GM23338 (cell line): Measurements from ENCODE around the gene FOXO3. TPM values are rescaled to one million over a fixed set of nuclear protein-coding genes. Genes with fewer than 3 reads are reported as not detected.

Experiments
- ATAC-seq: fragments of 200-7000 bp; cut with Tn5 transposase; 3 replicates; pipeline ENCODE4 v1.9.1; 2020
- DNase-seq: peaks from one replicate; pipeline ENCODE4 v3.0.0-alpha.2; 2015; ENCODE audit warnings: low spot score
- H2AFZ ChIP-seq: fragments of 200-600 bp; sonication (generic); 2 replicates; pipeline ENCODE4 v1.8.0; 2016; ENCODE audit warnings: antibody characterized with exemption, mild to moderate bottlenecking, moderate library complexity
- H3F3A ChIP-seq: fragments of 200-600 bp; sonication (generic); replicated peaks from 2 replicates; pipeline ENCODE4 v1.8.0; 2017; ENCODE audit warnings: antibody characterized with exemption, mixed run types, low read depth
- H3K27ac ChIP-seq: fragments of 200-600 bp; sonication (generic); 2 replicates; pipeline ENCODE4 v1.6.1; 2016; ENCODE audit warnings: low read depth
- H3K27me3 ChIP-seq: fragments of 200-600 bp; sonication (generic); 2 replicates; pipeline ENCODE4 v1.8.0; 2016; ENCODE audit warnings: mild to moderate bottlenecking, mixed run types, moderate library complexity; ENCODE audit not compliant: insufficient read depth
- H3K36me3 ChIP-seq: fragments of 200-600 bp; sonication (generic); 2 replicates; pipeline ENCODE4 v1.8.0; 2016; ENCODE audit warnings: mild to moderate bottlenecking; ENCODE audit not compliant: insufficient read depth
- H3K4me1 ChIP-seq: fragments of 200-600 bp; sonication (generic); 2 replicates; pipeline ENCODE4 v1.8.0; 2016; ENCODE audit warnings: mild to moderate bottlenecking, moderate library complexity; ENCODE audit not compliant: insufficient read depth
- H3K4me2 ChIP-seq: fragments of 200-600 bp; sonication (generic); 2 replicates; pipeline ENCODE4 v1.7.1; 2017; ENCODE audit warnings: mixed run types
- H3K4me3 ChIP-seq: fragments of 200-600 bp; sonication (generic); 2 replicates; pipeline ENCODE4 v1.6.1; 2016; ENCODE audit warnings: mixed run types
- H3K79me2 ChIP-seq: fragments of 200-600 bp; sonication (generic); replicated peaks from 2 replicates; pipeline ENCODE4 v1.8.0; 2017; ENCODE audit warnings: mild to moderate bottlenecking; ENCODE audit not compliant: insufficient read depth
- H3K9me2 ChIP-seq: fragments of 200-600 bp; sonication (generic); 2 replicates; pipeline ENCODE4 v1.8.0; 2017; ENCODE audit not compliant: insufficient read depth
- H4K20me1 ChIP-seq: fragments of 200-600 bp; sonication (generic); replicated peaks from 2 replicates; pipeline ENCODE4 v1.8.0; 2017; ENCODE audit warnings: mild to moderate bottlenecking; ENCODE audit not compliant: insufficient read depth
- H3K27ac Mint-ChIP-seq: 2 replicates; pipeline ENCODE4 v1.8.0; 2020; ENCODE audit warnings: inconsistent platforms, mild to moderate bottlenecking, moderate library complexity, mixed read lengths
- H3K27me3 Mint-ChIP-seq: 3 replicates; pipeline ENCODE4 v1.8.0; 2022; ENCODE audit warnings: low read depth, mild to moderate bottlenecking, moderate library complexity, mixed read lengths, inconsistent platforms; ENCODE audit not compliant: insufficient read depth, poor library complexity
- H3K36me3 Mint-ChIP-seq: 3 replicates; pipeline ENCODE4 v1.8.0; 2021; ENCODE audit warnings: low read depth, mild to moderate bottlenecking, inconsistent platforms, moderate library complexity, mixed read lengths
- H3K4me1 Mint-ChIP-seq: 3 replicates; pipeline ENCODE4 v1.8.0; 2020; ENCODE audit warnings: mild to moderate bottlenecking, inconsistent platforms, mixed read lengths
- H3K4me3 Mint-ChIP-seq: 3 replicates; pipeline ENCODE4 v1.8.0; 2021; ENCODE audit warnings: moderate library complexity, mild to moderate bottlenecking, inconsistent platforms, mixed read lengths
- H3K9me3 Mint-ChIP-seq: 3 replicates; pipeline ENCODE4 v1.8.0; 2020; ENCODE audit warnings: moderate library complexity, mild to moderate bottlenecking, inconsistent platforms, mixed read lengths
- CREB1 ChIP-seq: fragments of 250-450 bp; sonication (Bioruptor Pico); IDR thresholded peaks from 2 replicates; pipeline ENCODE4 v1.5.0; 2020; ENCODE audit warnings: low read depth, mild to moderate bottlenecking, moderate library complexity
- JUNB ChIP-seq: IDR thresholded peaks from one replicate; pipeline ENCODE4 v1.6.1; 2016; ENCODE audit warnings: antibody characterized with exemption; ENCODE audit not compliant: unreplicated experiment
- NANOG ChIP-seq: IDR thresholded peaks from 2 replicates; pipeline ENCODE4 v1.6.1; 2016; ENCODE audit warnings: antibody characterized with exemption, borderline replicate concordance
- POLR2AphosphoS5 ChIP-seq: IDR thresholded peaks from 2 replicates; pipeline ENCODE4 v1.6.1; 2016; ENCODE audit warnings: antibody characterized with exemption, low read depth
- STAT1 ChIP-seq: IDR thresholded peaks from one replicate; pipeline ENCODE4 v1.6.1; 2016; ENCODE audit warnings: antibody characterized with exemption; ENCODE audit not compliant: unreplicated experiment
- ZNF114 ChIP-seq: fragments of 250-450 bp; sonication (Bioruptor Pico); IDR thresholded peaks from 2 replicates; pipeline ENCODE4 v1.5.0; 2020; ENCODE audit warnings: mild to moderate bottlenecking, moderate library complexity
- ZNF331 ChIP-seq: fragments of 250-450 bp; sonication (Bioruptor Pico); IDR thresholded peaks from 2 replicates; pipeline ENCODE4 v1.5.0; 2020; ENCODE audit warnings: low read depth, mild to moderate bottlenecking, moderate library complexity
- polyA plus RNA-seq: library from polyadenylated mRNA; unstranded; fragments of >200 nt; fragmentation: Nextera tagmentation; extraction: Ambion mirVana; gene quantifications from 2 replicates; pipeline ENCODE4 v1.2.1, GENCODE V29; 2016
- total RNA-seq: library from RNA; depleted of rRNA; stranded (reverse); fragments of >200 nt; shearing (Covaris generic); gene quantifications from 2 replicates; pipeline ENCODE4 v1.2.3, GENCODE V29; 2014
- TF ChIP-seq, protein P1 (sequence below): IDR thresholded peaks from one replicate; pipeline ENCODE4 v1.6.1; 2018; ENCODE audit warnings: antibody characterized with exemption; ENCODE audit not compliant: unreplicated experiment
- TF ChIP-seq, protein P2 (sequence below), 2 experiments: fragments of 200-600 bp in 1 of 2; sonication (generic) in 1 of 2; conservative IDR thresholded peaks; 2 replicates each; pipeline versions ENCODE4 v1.5.1 to v1.6.1; 2016 to 2017; ENCODE audit warnings: antibody characterized with exemption in 2 of 2, low read depth in 2 of 2, mild to moderate bottlenecking in 2 of 2, moderate library complexity in 1 of 2

The FOXO3 gene
- total and polyA plus RNA-seq, 2 experiments from 2014 or later = 9.8 to 20.2 TPM

DNA sequence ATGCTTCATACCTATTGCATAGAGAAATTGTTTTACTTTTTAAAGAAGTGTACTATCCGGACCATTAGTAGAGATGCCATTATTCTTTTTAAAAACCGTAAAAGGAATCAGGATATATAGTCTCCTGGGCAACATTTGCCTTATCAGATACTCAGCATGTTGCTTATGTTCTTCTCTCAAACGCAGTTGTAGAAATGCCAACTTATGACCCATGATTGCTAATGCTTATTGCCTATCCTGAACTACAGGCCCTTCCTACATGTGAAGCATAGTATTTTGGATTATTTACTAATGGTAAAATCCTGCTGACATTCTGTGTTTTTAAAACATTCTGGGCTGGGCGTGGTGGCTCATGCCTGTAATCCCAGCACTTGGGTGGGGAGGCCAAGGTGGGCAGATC is 99.5 kb downstream of the FOXO3 start:
- ATAC-seq (no peak), DNase-seq (no peak)
- no peak overlapping the region for H3K27ac ChIP-seq
- H3K79me2 ChIP-seq = peaks cover 35% of the 10 kb centered on the region
- Mint-ChIP-seq H3K4me1 (peaks cover 37% of the 10 kb centered on the region), H3K27me3 (peaks cover 4% of the 10 kb centered on the region), H3K4me3 (no peak overlapping the region), H3K9me3 (no peaks in the 10 kb centered on the region; the same call in 2 of the 3 replicates), H3K36me3 (peaks cover 16% of the 10 kb centered on the region), H3K27ac (no peak overlapping the region)
- H3F3A ChIP-seq = no peaks in the 10 kb centered on the region
- no peaks in the 10 kb centered on the region for H3K9me2 ChIP-seq
- no peaks in the 10 kb centered on the region for H3K27me3 ChIP-seq
- H2AFZ ChIP-seq = no peak overlapping the region
- no peak for TF ChIP-seq NANOG
- peaks cover 14% of the 10 kb centered on the region for H3K4me1 ChIP-seq
- no peaks in the 10 kb centered on the region for H3K36me3 ChIP-seq
- H3K4me2 ChIP-seq = no peak overlapping the region
- H3K4me3 ChIP-seq = no peak overlapping the region
- H4K20me1 ChIP-seq = no peaks in the 10 kb centered on the region; the same call in 1 of the 2 replicates

DNA sequence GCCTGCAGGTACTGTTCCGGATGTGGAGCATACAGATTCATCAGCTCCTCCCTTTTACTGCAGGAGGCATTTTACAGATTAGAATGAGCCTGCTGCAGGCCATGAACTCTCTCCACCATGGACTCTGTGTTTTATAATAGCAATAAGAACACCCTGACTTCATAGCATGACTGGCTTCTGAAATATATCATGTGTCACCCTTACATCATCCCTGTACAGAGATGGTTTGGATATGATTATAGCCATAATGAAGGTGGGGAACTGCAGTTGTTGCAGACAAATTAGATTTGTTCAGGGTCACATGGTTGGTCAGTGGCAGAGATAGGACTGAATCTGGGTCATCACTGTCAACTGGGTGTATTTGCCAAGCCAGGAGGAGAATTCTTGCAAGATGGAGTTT is 100.7 kb downstream of the FOXO3 start:
- H3K36me3 Mint-ChIP-seq = peaks cover 17% of the 10 kb centered on the region
- Histone ChIP-seq H3K9me2 (no peaks in the 10 kb centered on the region), H3K36me3 (no peaks in the 10 kb centered on the region), H3K4me2 (no peak overlapping the region), H2AFZ (no peak overlapping the region), H3K79me2 (peaks cover 38% of the 10 kb centered on the region), H3F3A (no peaks in the 10 kb centered on the region), H3K27ac (no peak overlapping the region), H4K20me1 (no peaks in the 10 kb centered on the region; the same call in 1 of the 2 replicates), H3K4me3 (no peak overlapping the region), H3K27me3 (no peaks in the 10 kb centered on the region), H3K4me1 (peaks cover 4% of the 10 kb centered on the region)
- TF ChIP-seq ZNF114 (CRISPR knock-in tag) = no peak
- TF ChIP-seq, protein P1, sequence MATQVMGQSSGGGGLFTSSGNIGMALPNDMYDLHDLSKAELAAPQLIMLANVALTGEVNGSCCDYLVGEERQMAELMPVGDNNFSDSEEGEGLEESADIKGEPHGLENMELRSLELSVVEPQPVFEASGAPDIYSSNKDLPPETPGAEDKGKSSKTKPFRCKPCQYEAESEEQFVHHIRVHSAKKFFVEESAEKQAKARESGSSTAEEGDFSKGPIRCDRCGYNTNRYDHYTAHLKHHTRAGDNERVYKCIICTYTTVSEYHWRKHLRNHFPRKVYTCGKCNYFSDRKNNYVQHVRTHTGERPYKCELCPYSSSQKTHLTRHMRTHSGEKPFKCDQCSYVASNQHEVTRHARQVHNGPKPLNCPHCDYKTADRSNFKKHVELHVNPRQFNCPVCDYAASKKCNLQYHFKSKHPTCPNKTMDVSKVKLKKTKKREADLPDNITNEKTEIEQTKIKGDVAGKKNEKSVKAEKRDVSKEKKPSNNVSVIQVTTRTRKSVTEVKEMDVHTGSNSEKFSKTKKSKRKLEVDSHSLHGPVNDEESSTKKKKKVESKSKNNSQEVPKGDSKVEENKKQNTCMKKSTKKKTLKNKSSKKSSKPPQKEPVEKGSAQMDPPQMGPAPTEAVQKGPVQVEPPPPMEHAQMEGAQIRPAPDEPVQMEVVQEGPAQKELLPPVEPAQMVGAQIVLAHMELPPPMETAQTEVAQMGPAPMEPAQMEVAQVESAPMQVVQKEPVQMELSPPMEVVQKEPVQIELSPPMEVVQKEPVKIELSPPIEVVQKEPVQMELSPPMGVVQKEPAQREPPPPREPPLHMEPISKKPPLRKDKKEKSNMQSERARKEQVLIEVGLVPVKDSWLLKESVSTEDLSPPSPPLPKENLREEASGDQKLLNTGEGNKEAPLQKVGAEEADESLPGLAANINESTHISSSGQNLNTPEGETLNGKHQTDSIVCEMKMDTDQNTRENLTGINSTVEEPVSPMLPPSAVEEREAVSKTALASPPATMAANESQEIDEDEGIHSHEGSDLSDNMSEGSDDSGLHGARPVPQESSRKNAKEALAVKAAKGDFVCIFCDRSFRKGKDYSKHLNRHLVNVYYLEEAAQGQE = no peak
- TF ChIP-seq JUNB = no peak
- no peak for TF ChIP-seq ZNF331 (CRISPR knock-in tag)
- TF ChIP-seq, protein P2, sequence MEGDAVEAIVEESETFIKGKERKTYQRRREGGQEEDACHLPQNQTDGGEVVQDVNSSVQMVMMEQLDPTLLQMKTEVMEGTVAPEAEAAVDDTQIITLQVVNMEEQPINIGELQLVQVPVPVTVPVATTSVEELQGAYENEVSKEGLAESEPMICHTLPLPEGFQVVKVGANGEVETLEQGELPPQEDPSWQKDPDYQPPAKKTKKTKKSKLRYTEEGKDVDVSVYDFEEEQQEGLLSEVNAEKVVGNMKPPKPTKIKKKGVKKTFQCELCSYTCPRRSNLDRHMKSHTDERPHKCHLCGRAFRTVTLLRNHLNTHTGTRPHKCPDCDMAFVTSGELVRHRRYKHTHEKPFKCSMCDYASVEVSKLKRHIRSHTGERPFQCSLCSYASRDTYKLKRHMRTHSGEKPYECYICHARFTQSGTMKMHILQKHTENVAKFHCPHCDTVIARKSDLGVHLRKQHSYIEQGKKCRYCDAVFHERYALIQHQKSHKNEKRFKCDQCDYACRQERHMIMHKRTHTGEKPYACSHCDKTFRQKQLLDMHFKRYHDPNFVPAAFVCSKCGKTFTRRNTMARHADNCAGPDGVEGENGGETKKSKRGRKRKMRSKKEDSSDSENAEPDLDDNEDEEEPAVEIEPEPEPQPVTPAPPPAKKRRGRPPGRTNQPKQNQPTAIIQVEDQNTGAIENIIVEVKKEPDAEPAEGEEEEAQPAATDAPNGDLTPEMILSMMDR (conservative IDR thresholded peaks at IDR 0.05; ENCODE audit: low read depth in 2 of 2) = no peak
- no peak for TF ChIP-seq STAT1
- no peak for TF ChIP-seq POLR2AphosphoS5
- TF ChIP-seq CREB1 = no peak
- no peak for TF ChIP-seq NANOG
- H3K27ac Mint-ChIP-seq = no peak overlapping the region
- H3K9me3 Mint-ChIP-seq = no peaks in the 10 kb centered on the region; the same call in 2 of the 3 replicates
- H3K4me1 Mint-ChIP-seq = peaks cover 31% of the 10 kb centered on the region
- H3K4me3 Mint-ChIP-seq = no peak overlapping the region
- no peak for DNase-seq
- peaks cover 5% of the 10 kb centered on the region for H3K27me3 Mint-ChIP-seq
- ATAC-seq = no peak
